HepG2 (cell line): Measurements from ENCODE around the gene TSSK3. TPM values are rescaled to one million over a fixed set of nuclear protein-coding genes. Genes with fewer than 3 reads are reported as not detected.

Experiments
- BCL6 ChIP-seq: IDR thresholded peaks from 2 replicates; pipeline ENCODE4 v1.6.1; 2016; ENCODE audit warnings: missing genetic modification reagents, missing compliant biosample characterization
- FOSL1 ChIP-seq: sonication (generic); formaldehyde crosslinking; IDR thresholded peaks from 2 replicates; pipeline ENCODE4 v1.9.0; 2021; ENCODE audit warnings: missing genetic modification reagents, borderline replicate concordance
- HNRNPK ChIP-seq: fragments of 200-400 bp; formaldehyde crosslinking; IDR thresholded peaks from 2 replicates; pipeline ENCODE4 v1.6.1; 2018; ENCODE audit warnings: low read length, low read depth, moderate library complexity, mild to moderate bottlenecking; ENCODE audit not compliant: poor library complexity, severe bottlenecking
- IRX3 ChIP-seq: sonication (generic); formaldehyde crosslinking; IDR thresholded peaks from 2 replicates; pipeline ENCODE4 v1.8.1; 2023; ENCODE audit warnings: mild to moderate bottlenecking, low read depth, missing genetic modification reagents, borderline replicate concordance
- KDM5B ChIP-seq: sonication (generic); formaldehyde crosslinking; IDR thresholded peaks from 2 replicates; pipeline ENCODE4 v1.4.0; 2020; ENCODE audit warnings: missing genetic modification reagents, mild to moderate bottlenecking, borderline replicate concordance
- NFATC3 ChIP-seq: sonication (generic); formaldehyde crosslinking; IDR thresholded peaks from 2 replicates; pipeline ENCODE4 v1.5.1; 2020; ENCODE audit warnings: mild to moderate bottlenecking, missing genetic modification reagents
- NFKB2 ChIP-seq: sonication (generic); formaldehyde crosslinking; IDR thresholded peaks from 2 replicates; pipeline ENCODE4 v1.4.0; 2020; ENCODE audit warnings: missing genetic modification reagents, borderline replicate concordance
- NFKBIZ ChIP-seq: IDR thresholded peaks from 2 replicates; pipeline ENCODE4 v1.6.1; 2018; ENCODE audit warnings: missing genetic modification reagents, missing compliant biosample characterization
- POLR2A ChIP-seq, 2 experiments: IDR thresholded peaks; 2 replicates each; pipeline ENCODE4 v1.6.1; 2011; ENCODE audit warnings: low read depth in 2 of 2, low read length in 2 of 2, mild to moderate bottlenecking in 1 of 2, moderate library complexity in 1 of 2; ENCODE audit not compliant: insufficient read depth in 1 of 2
- PPARG ChIP-seq: conservative IDR thresholded peaks from 2 replicates; pipeline ENCODE4 v1.6.1; 2016; ENCODE audit warnings: missing biosample characterization, missing genetic modification reagents
- RARA ChIP-seq: IDR thresholded peaks from 2 replicates; pipeline ENCODE4 v1.6.1; 2016; ENCODE audit warnings: missing genetic modification reagents, missing compliant biosample characterization
- SETDB1 ChIP-seq: sonication (generic); formaldehyde crosslinking; IDR thresholded peaks from 2 replicates; pipeline ENCODE4 v1.5.1; 2020; ENCODE audit warnings: missing genetic modification reagents, mild to moderate bottlenecking, borderline replicate concordance
- SOX6 ChIP-seq, 2 experiments: fragments of 450-650 bp in 1 of 2; sonication (generic) in 1 of 2; formaldehyde crosslinking in 1 of 2; IDR thresholded peaks; 2 replicates each; pipeline versions ENCODE4 v1.4.0 to v1.6.1; 2017 to 2020; ENCODE audit warnings: antibody characterized with exemption in 1 of 2, mild to moderate bottlenecking in 1 of 2, missing genetic modification reagents in 1 of 2
- SSRP1 ChIP-seq: IDR thresholded peaks from 2 replicates; pipeline ENCODE4 v1.6.1; 2016; ENCODE audit warnings: control low read depth
- TEAD2 ChIP-seq: sonication (generic); formaldehyde crosslinking; IDR thresholded peaks from 2 replicates; pipeline ENCODE4 v1.9.0; 2021; ENCODE audit warnings: missing genetic modification reagents
- THAP7 ChIP-seq: sonication (generic); formaldehyde crosslinking; IDR thresholded peaks from 2 replicates; pipeline ENCODE4 v1.8.1; 2023; ENCODE audit warnings: mild to moderate bottlenecking, missing genetic modification reagents
- ZFX ChIP-seq: sonication (generic); formaldehyde crosslinking; IDR thresholded peaks from 2 replicates; pipeline ENCODE4 v1.4.0; 2020; ENCODE audit warnings: mild to moderate bottlenecking, low read depth, missing genetic modification reagents, moderate library complexity
- ZIK1 ChIP-seq: sonication (generic); formaldehyde crosslinking; IDR thresholded peaks from 2 replicates; pipeline ENCODE4 v1.5.0; 2020; ENCODE audit warnings: mild to moderate bottlenecking, low read depth, missing genetic modification reagents, borderline replicate concordance
- ZNF430 ChIP-seq: sonication (generic); formaldehyde crosslinking; IDR thresholded peaks from 2 replicates; pipeline ENCODE4 v1.9.0; 2021; ENCODE audit warnings: mild to moderate bottlenecking, missing genetic modification reagents
- ZNF451 ChIP-seq: sonication (generic); formaldehyde crosslinking; IDR thresholded peaks from 2 replicates; pipeline ENCODE4 v1.5.0; 2020; ENCODE audit warnings: mild to moderate bottlenecking, missing genetic modification reagents
- ZNF605 ChIP-seq: sonication (generic); formaldehyde crosslinking; IDR thresholded peaks from 2 replicates; pipeline ENCODE4 v1.8.0; 2022; ENCODE audit warnings: mild to moderate bottlenecking, missing genetic modification reagents
- ZNF737 ChIP-seq: sonication (generic); formaldehyde crosslinking; IDR thresholded peaks from 2 replicates; pipeline ENCODE4 v1.5.0; 2020; ENCODE audit warnings: missing genetic modification reagents, mild to moderate bottlenecking, borderline replicate concordance
- ZNF775 ChIP-seq: sonication (generic); formaldehyde crosslinking; IDR thresholded peaks from 2 replicates; pipeline ENCODE4 v1.4.0; 2020; ENCODE audit warnings: missing genetic modification reagents, mild to moderate bottlenecking, moderate library complexity, borderline replicate concordance
- polyA plus RNA-seq, 8 experiments: library from polyadenylated mRNA; depleted of rRNA in 3 of 8; stranded (reverse) in 7 of 8; unstranded in 1 of 8; fragments of >200 nt; fragmentation: Illumina TruSeq in 4 of 8; extraction: Trizol in 4 of 8; gene quantifications; 2 replicates each; pipeline versions ENCODE4 v1.2.1 to v1.2.3, GENCODE V29; 2011 to 2016; ENCODE audit warnings: low read depth in 4 of 8, missing spikeins in 1 of 8, mixed read lengths in 1 of 8; ENCODE audit not compliant: insufficient read depth in 1 of 8
- total RNA-seq, 5 experiments: library from RNA; depleted of rRNA; stranded (reverse); fragments of >200 nt; fragmentation: Illumina TruSeq; extraction: Trizol; gene quantifications; 2 replicates each; pipeline ENCODE4 v1.2.3, GENCODE V29; 2016; ENCODE audit warnings: low read depth in 1 of 5
- TF ChIP-seq, protein P1 (sequence below): sonication (generic); formaldehyde crosslinking; IDR thresholded peaks from 2 replicates; pipeline ENCODE4 v1.5.1; 2020; ENCODE audit warnings: mild to moderate bottlenecking, missing genetic modification reagents, borderline replicate concordance
- TF ChIP-seq, protein P2 (sequence below): sonication (generic); formaldehyde crosslinking; IDR thresholded peaks from 2 replicates; pipeline ENCODE4 v1.4.0; 2020; ENCODE audit warnings: mild to moderate bottlenecking, missing genetic modification reagents

TSSK3 gene
- total and polyA plus RNA-seq, 2 of the 13 experiments (the other 11 are each of a cell fraction or from before 2014, with no cell fraction given), result 1.0 to 1.1 TPM

DNA sequence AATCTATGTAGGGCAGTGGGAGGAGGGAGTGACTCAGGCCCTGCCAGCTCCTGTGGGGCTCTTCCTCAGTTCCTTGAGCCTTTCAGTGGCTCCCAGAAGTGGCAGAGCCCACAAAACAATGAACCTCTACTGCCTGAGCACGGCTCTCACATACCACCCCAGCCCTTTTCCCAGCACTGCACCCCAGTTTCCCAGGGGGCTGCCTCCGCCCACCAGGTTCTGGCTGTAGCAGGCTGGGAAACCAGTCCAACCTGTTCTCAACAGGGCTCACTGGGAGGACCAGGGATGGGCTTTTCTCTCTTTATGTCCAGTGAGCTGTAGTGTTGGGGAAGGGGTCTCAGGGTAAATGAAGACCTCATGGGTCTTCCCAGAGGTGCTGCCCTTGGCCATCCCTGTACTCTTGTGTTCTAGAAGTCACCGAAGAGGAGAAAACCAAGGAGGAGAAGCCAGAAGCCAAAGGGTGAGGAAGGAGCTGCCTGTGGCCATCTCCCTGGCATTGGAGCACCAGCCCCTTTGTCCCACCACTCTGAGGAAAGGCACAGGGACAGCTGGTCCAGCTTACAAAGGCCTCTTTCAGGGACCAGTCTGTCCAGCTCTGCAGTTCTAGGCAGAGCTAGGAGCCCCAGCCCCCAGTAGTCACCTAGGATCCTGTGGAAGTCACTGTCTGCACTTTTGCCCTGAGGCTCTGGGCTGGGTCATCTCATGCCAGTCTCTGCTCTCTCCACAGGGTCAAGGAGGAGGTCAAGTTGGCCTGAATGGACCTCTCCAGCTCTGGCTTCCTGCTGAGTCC, 29.9 kb upstream of the TSSK3 start (continued):
- TF ChIP-seq THAP7 (no peak), ZNF430 (CRISPR knock-in tag) (no peak), RARA (CRISPR knock-in tag) (0 out of 2 replicates have a peak, but pooled peaks have one; percentile 17), IRX3 (no peak), SSRP1 (CRISPR knock-in tag) (0 out of 2 replicates have a peak, but pooled peaks have one; percentile 85), NFKB2 (no peak), ZNF775 (CRISPR knock-in tag) (no peak), PPARG (CRISPR knock-in tag) (no peak), SETDB1 (CRISPR knock-in tag) (no peak), BCL6 (CRISPR knock-in tag) (no peak), KDM5B (CRISPR knock-in tag) (no peak), SOX6 (IDR thresholded peaks at IDR 0.05) (no peak), SOX6 (CRISPR knock-in tag; IDR thresholded peaks at IDR 0.05) (no peak), POLR2A (IDR thresholded peaks at IDR 0.05; ENCODE audit: insufficient read depth in 1 of 2, low read depth in 2 of 2, low read length in 2 of 2) (peak; percentile 53), ZNF605 (CRISPR knock-in tag) (no peak), ZNF737 (CRISPR knock-in tag) (no peak), ZFX (no peak), TEAD2 (CRISPR knock-in tag) (no peak), ZNF451 (no peak), NFATC3 (CRISPR knock-in tag) (no peak), NFKBIZ (no peak), FOSL1 (CRISPR knock-in tag) (no peak), HNRNPK (no peak), ZIK1 (no peak)
- TF ChIP-seq, protein P1, sequence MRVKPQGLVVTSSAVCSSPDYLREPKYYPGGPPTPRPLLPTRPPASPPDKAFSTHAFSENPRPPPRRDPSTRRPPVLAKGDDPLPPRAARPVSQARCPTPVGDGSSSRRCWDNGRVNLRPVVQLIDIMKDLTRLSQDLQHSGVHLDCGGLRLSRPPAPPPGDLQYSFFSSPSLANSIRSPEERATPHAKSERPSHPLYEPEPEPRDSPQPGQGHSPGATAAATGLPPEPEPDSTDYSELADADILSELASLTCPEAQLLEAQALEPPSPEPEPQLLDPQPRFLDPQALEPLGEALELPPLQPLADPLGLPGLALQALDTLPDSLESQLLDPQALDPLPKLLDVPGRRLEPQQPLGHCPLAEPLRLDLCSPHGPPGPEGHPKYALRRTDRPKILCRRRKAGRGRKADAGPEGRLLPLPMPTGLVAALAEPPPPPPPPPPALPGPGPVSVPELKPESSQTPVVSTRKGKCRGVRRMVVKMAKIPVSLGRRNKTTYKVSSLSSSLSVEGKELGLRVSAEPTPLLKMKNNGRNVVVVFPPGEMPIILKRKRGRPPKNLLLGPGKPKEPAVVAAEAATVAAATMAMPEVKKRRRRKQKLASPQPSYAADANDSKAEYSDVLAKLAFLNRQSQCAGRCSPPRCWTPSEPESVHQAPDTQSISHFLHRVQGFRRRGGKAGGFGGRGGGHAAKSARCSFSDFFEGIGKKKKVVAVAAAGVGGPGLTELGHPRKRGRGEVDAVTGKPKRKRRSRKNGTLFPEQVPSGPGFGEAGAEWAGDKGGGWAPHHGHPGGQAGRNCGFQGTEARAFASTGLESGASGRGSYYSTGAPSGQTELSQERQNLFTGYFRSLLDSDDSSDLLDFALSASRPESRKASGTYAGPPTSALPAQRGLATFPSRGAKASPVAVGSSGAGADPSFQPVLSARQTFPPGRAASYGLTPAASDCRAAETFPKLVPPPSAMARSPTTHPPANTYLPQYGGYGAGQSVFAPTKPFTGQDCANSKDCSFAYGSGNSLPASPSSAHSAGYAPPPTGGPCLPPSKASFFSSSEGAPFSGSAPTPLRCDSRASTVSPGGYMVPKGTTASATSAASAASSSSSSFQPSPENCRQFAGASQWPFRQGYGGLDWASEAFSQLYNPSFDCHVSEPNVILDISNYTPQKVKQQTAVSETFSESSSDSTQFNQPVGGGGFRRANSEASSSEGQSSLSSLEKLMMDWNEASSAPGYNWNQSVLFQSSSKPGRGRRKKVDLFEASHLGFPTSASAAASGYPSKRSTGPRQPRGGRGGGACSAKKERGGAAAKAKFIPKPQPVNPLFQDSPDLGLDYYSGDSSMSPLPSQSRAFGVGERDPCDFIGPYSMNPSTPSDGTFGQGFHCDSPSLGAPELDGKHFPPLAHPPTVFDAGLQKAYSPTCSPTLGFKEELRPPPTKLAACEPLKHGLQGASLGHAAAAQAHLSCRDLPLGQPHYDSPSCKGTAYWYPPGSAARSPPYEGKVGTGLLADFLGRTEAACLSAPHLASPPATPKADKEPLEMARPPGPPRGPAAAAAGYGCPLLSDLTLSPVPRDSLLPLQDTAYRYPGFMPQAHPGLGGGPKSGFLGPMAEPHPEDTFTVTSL, result no peak
- TF ChIP-seq, protein P2, sequence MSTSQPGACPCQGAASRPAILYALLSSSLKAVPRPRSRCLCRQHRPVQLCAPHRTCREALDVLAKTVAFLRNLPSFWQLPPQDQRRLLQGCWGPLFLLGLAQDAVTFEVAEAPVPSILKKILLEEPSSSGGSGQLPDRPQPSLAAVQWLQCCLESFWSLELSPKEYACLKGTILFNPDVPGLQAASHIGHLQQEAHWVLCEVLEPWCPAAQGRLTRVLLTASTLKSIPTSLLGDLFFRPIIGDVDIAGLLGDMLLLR, result no peak
